NCI-H524 treated with DMSO at 0.1 percent for 48 hours (cell line): ENCODE data around the gene FAM20C.
"Not testable (repeated sequence)": the region's sequence is repeated elsewhere in the genome, so short reads cannot be mapped to it uniquely, and the experiment has no call there.

Source experiments
- DNase-seq: peaks from one replicate; lab custom pipeline; 2025; lab: John Stamatoyannopoulos, UW

The FAM20C gene

DNA sequence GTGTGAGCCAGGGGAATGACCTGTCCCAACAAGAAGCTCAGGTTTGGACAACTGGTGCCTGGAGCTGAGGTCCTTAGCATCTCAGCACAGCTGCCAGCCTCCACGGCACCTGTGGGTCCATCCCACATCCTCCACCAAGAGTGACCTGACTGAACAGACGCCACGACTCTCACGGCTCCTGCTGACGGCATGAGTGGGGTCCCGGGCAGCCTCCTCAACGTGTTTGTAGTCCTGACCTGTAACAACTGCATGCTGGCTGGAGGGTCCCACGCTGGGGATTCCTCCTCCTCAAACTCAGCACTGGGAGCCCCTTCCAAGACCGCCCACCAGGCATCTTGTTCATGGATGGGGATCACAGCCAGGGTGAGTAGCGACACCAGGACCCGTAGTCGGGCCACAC is 36.2 kb downstream of the FAM20C start:
- DNase-seq, result no peak

DNA sequence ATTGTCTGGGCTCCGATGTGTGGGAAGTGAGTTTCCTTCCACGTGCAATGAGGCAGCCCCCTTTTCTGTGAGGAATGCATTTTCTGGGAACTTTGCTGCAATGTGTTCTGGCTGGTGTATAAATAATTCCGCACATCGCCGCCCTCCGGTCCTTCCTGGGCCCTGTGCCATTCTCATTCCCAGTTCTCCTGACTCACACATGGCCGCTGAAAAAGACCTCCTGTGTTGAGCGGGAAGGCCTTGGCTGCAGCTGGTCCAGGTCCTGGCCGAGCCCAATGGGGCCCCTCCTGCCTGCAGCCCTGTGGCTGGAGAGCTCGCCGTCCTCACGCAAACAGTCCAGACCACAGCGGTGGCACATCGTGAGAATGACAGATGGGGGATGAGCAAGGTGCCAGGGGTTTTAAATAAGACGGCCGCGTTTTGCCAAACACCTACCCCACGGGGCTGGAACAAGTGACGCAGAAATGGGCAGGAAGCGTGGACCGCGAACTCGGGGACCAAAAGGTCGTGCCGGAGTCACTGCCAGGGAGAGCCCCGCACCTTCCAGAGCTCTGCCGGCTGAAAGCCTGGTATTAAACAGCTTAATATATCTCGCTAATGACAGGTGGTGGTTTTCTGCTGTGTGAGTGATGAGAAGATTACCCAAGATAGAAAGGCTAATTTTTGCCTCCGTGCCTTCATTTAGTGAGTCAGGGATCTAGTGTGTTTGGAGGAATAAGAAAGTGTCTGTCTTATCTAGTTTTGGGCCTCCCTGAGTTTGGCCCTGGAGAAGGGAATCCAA is 37.0 kb downstream of the FAM20C start:
- DNase-seq, result no peak

DNA sequence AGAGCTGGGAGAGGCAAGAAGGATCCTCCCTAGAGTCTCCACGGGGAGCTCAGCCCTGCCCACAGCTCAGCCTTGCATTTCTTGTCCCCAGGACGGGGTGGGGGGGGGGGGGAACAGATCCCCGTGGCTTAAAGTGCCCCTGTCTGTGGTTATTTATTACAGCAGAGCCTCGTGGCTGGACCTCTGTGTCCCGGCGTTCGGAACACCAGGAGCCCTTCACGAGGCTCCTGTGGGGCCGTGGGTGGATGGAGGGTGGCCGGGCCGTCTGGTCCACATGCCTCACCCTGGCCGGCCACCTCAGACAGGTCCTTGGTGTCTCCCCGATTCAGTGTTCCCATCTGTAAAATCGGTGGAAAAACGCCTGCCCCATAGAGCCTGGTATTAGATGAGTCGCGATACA is 37.9 kb downstream of the FAM20C start:
- no peak for DNase-seq

DNA sequence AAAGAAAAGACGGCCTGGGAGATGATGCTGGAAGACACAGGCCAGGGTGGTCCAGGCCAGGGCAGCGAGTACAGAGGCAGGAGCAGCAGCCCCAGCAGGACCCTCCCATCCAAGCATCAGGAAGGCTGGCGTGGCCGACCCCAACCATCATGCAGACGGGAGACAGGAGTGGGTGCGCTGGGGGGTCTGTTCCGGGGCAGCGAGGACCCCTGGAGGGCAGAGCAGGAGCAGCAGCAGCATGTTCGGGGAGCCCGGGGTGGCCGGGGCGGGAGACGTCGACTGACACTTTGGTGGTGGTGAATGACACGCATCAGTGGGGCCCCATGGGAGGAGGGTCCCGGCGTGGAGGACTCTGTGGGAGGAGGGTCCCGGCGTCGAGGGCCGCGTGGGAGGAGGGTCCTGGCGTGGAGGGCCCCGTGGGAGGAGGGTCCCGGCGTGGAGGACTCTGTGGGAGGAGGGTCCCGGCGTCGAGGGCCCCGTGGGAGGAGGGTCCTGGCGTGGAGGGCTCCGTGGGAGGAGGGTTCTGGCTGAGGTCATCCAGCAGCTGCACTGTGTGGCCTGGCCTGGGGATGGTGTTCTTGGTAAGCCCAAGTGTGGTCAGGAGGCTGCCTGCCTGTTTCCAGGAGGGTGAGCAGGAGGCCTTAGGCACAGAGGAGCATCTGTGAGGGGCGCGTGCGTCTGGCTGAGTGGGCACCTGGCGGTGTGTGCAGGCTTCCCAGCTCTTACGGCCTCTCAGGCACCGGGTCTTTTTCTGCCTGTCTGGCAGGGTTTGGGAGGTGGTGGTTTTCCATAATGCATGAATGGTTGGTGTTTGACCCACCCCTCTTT is 38.9 kb downstream of the FAM20C start:
- no peak for DNase-seq

DNA sequence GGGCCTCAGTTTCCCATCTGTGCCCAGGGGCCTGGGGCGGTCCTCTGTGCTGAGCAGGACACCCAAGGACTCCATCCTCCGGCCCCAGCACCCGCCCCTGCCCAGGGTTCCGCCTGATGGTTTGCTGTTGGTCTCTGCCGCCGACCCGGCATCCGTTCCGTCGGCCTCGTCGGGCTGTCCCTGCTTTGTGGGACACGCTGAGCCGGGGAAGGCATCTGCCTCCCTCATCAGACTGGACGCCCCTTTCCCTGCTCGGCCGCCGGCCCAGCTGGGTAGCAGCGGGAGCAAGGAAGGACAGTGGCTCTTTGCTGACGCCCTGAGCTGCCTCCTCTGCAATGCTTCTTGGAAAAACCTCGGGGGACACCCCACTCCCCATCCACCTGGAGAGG is 39.5 kb downstream of the FAM20C start:
- no peak for DNase-seq

- no peak for DNase-seq
These were observed 40.3 kb downstream of the FAM20C start for GRCh38 chr7:232410-233248.

DNA sequence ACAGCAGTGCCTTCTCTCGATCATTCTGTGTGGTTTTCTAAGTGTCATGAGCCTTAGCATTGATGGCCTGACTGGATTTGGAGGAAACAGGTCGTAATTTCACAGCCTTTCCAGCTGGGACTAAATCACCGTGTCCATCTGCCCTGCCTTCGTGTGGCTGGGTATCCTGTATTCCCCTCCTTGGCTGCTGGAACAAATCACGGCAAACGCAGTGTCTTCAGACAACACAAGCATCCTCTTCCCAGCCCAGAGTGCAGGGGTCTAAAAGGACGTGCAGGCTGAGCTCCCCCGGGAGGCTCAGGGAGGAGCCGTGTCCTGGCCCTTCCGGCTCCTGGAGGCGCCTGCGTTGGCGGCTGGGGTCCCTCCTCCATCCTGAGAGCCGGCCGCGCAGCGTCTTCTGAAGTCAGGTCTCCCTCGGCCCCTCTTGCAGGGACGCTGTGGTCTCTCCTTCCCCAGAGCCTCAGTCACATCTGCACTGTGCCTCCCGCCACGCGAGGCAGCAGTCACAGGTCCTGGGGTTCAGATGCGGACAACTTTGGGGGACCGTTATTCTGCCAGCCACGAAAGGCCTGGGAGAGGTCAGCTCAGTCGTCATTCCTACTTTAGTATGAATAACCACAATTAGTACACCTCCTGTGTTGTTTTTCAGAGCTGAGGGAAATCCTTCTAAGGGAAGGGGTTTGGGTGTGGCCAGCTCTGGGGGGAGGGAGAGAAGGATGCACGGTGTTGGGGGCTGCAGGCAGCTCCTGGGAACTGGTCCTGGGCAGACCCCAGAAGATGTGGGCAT is 41.1 kb downstream of the FAM20C start:
- no peak for DNase-seq

DNA sequence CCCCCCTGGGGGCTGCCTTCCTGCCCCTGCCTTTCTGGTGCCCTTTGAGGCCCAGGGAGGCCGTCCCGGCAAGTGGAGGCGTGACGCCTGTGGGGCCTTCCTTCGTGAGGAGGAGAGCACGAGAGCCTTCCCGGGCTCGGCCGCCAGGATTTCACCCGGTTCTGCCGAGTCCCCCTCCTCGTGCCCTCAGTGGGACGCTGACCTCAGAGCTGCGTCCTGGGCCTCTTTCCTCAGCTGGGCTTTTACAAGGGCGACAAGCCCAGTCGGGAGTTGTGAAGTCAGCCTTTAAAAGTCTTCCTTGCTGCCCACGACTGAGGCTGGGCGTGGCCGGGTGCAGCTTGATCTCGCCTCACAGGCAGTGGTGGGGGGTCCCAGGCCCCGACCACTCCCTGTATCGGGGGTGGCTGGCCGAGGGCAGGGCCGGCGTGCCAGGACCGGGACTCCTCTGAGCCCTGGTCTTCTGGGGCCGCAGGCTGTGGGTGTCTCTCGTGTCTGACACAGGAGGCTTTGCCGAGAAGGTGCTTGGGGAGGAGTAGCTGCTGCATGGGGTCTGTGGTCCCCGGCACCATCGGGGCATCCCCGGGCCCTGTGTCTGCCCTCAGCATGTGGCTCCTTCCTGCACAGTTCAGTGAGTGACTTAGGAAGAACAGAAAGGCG is 41.8 kb downstream of the FAM20C start:
- DNase-seq, result no peak

- no peak for DNase-seq
These were observed 42.6 kb downstream of the FAM20C start for GRCh38 chr7:234708-235553.

DNA sequence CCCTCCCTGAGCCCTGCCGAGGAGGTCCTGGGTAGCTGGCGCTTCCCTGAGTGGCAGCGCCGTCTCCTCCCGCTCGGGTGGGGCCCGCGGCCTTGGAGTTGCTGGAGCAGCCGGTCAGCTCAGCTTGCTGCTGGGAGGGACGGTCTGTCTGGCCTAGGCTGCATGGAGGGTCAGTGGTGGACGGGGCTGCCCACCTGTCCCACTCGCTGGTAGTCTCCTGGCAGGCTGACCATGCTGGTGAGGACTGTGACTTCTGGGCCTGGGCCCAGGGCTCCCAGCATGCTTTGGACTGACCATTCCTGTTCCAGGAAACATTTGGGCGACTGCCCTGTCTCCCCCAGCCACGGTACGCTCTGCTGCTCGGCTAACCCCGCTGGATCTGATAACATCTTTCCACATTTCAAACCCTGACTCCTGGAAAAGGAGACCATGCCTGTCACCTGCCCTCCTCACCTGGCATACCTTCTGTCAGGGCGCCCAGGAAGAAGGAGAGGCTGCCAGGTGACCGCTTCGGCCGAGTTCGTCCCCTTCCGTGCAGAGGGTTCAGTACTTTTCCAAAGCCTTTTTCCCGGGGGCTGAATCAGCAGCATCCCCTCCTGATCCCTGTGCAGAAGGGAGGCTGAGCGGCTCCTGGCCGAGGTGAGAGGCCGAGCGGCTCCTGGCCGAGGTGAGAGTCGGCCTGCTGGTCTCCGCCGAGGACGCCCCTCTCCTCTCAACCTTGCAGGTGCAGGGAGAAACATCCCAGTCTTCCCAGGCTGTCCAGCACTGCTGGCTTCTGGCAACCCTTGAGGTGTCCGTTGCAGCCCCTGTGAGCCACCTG is 43.4 kb downstream of the FAM20C start:
- DNase-seq, result no peak

GRCh38 chr7:236967-237366 is 44.6 kb downstream of the FAM20C start:
- no peak for DNase-seq

GRCh38 chr7:237385-237784 is 45.0 kb downstream of the FAM20C start:
- no peak for DNase-seq

DNA sequence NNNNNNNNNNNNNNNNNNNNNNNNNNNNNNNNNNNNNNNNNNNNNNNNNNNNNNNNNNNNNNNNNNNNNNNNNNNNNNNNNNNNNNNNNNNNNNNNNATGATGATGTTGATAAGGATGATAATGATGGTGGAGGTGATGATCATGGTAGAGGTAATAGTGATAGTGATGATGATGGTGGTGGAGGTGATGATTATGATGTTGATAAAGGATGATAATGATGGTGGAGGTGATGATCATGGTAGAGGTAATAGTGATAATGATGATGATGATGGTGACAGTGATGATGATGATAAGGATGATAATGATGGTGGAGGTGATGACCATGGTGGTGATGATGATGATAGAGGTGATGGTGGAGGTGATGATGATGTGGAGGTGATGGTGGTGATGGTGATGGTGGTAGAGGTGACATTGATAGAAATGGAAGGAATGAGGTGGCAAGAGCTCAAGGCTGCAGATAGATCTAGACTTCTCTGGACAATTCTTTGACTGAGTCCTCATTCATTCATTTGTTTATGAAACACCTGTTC is 47.8 kb downstream of the FAM20C start:
- no peak for DNase-seq

GRCh38 chr7:240887-241421 is 48.6 kb downstream of the FAM20C start:
- no peak for DNase-seq

- DNase-seq, result no peak
These were observed 49.1 kb downstream of the FAM20C start for GRCh38 chr7:241513-241912.

DNA sequence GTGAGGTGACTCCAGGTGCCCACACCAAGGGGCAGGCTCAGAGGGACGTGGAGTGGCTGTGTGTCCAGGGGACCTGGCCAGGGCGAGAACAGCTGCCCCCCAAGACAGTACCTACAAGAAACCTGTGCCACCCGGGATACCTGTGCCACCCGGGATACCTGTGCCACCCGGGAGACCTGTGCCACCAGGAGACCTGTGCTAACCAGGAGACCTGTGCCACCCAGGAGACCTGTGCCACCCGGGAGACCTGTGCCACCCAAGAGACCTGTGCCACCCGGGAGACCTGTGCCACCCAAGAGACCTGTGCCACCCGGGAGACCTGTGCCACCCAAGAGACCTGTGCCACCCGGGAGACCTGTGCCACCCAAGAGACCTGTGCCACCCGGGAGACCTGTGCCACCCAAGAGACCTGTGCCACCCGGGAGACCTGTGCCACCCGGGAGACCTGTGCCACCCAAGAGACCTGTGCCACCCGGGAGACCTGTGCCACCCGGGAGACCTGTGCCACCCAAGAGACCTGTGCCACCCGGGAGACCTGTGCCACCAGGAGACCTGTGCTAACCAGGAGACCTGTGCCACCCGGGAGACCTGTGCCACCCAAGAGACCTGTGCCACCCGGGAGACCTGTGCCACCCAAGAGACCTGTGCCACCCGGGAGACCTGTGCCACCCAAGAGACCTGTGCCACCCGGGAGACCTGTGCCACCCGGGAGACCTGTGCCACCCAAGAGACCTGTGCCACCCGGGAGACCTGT is 50.6 kb downstream of the FAM20C start:
- DNase-seq, result not testable (repeated sequence)

GRCh38 chr7:243580-243978 is 51.2 kb downstream of the FAM20C start:
- DNase-seq, result not testable (repeated sequence)

- DNase-seq, result no peak
These were observed 52.6 kb downstream of the FAM20C start for GRCh38 chr7:244974-245373.
